RWPE1 (cell line): ENCODE data around the gene RAPGEF2.
"Not testable (repeated sequence)": the region's sequence is repeated elsewhere in the genome, so short reads cannot be mapped to it uniquely, and the experiment has no call there.

ENCODE experiments used
- CTCF ChIA-PET: fragments of 350-600 bp; sonication (Branson Sonifier 250); formaldehyde crosslinking; extraction: SDS; loops from one replicate; lab custom pipeline; 2021; lab: Yijun Ruan, JAX
- POLR2A ChIA-PET: fragments of 400-600 bp; formaldehyde crosslinking; extraction: SDS; loops from one replicate; lab custom pipeline; 2020; ENCODE audit warnings: antibody characterized with exemption; ENCODE audit not compliant: low non-redundant PET; lab: Yijun Ruan, JAX
- DNase-seq: peaks from one replicate; pipeline ENCODE4 v3.0.0; 2012; ENCODE audit warnings: low spot score
- H3K27ac ChIP-seq: fragments of 450-650 bp; 2 replicates; pipeline ENCODE4 v1.5.1; 2017
- TF ChIP-seq, protein P1 (sequence below): fragments of 450-650 bp; conservative IDR thresholded peaks from 2 replicates; pipeline ENCODE4 v1.5.1; 2017; ENCODE audit warnings: low read depth, mild to moderate bottlenecking

Gene RAPGEF2

DNA sequence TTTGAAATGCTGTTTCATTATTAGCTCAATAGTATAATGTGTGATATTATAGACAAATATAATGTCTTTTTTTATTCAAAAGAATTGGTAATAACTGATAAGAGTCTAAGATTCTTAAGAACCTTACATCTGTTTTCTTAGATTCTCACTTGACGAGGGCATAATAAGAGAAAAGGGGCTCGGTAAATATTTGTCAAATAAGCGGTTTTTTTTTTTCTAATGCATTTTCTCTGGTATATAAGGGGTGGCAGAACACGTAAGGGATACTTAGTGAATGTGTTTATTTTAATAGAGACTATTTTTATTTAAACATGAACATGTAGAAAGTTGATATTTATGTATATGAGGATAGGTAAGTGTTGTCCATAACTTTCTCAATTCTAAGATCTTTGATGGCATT lies 200.6 kb downstream of the RAPGEF2 start:
- DNase-seq, result no peak
- ChIA-PET CTCF (no interaction called here), POLR2A (no interaction called here)
- no peak overlapping the region for H3K27ac ChIP-seq
- TF ChIP-seq, protein P1, sequence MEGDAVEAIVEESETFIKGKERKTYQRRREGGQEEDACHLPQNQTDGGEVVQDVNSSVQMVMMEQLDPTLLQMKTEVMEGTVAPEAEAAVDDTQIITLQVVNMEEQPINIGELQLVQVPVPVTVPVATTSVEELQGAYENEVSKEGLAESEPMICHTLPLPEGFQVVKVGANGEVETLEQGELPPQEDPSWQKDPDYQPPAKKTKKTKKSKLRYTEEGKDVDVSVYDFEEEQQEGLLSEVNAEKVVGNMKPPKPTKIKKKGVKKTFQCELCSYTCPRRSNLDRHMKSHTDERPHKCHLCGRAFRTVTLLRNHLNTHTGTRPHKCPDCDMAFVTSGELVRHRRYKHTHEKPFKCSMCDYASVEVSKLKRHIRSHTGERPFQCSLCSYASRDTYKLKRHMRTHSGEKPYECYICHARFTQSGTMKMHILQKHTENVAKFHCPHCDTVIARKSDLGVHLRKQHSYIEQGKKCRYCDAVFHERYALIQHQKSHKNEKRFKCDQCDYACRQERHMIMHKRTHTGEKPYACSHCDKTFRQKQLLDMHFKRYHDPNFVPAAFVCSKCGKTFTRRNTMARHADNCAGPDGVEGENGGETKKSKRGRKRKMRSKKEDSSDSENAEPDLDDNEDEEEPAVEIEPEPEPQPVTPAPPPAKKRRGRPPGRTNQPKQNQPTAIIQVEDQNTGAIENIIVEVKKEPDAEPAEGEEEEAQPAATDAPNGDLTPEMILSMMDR, result no peak

GRCh38 chr4:159305129-159305528 lies 202.2 kb downstream of the RAPGEF2 start:
- no peak overlapping the region for H3K27ac ChIP-seq
- TF ChIP-seq, protein P1, result no peak
- no peak for DNase-seq
- ChIA-PET POLR2A (no interaction called here), CTCF (interaction anchor here (0.7 kb wide), 1 partner anchor 28 kb away, joined by 5 read pairs; no protein-coding TSS in a partner anchor)

- ChIA-PET POLR2A (no interaction called here), CTCF (no interaction called here)
- DNase-seq, result no peak
- TF ChIP-seq, protein P1, result no peak
- H3K27ac ChIP-seq, result no peak overlapping the region
Measured at GRCh38 chr4:159307929-159308328, 205.1 kb downstream of the RAPGEF2 start.

- TF ChIP-seq, protein P1, result no peak
Measured at GRCh38 chr4:159308566-159309340, 205.9 kb downstream of the RAPGEF2 start.

DNA sequence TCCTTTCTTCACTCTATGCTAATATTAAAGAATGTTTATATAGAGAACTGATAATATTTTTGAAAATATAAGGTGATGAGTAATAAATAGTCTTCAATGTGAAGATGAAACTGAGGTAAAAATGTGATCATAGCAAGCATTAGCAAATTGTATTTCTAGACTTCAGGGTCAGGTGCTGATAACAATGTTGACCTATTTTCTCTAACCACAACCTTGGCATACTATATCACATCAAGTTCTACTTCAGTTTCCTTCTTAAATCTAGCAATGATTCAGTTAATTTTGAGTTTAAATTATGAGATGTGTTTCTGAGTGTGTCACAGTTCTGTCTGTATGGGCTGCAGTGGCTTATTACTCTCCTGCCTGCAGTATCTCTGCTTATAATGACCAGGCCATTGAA lies 209.4 kb downstream of the RAPGEF2 start:
- ChIA-PET CTCF (no interaction called here), POLR2A (no interaction called here)
- TF ChIP-seq, protein P1, result no peak
- no peak for DNase-seq
- H3K27ac ChIP-seq, result no peak overlapping the region

More at GRCh38 chr4:159308566-159309340, 205.9 kb downstream of the RAPGEF2 start:
- DNase-seq, result peak; percentile 41
- CTCF ChIA-PET, result no interaction called here
- H3K27ac ChIP-seq, result no peak overlapping the region
- POLR2A ChIA-PET, result no interaction called here

- CTCF ChIA-PET, result interaction anchor here (0.6 kb wide), 1 partner anchor 105 kb away, joined by 3 read pairs; no protein-coding TSS in a partner anchor
- H3K27ac ChIP-seq, POLR2A ChIA-PET, DNase-seq: not testable (repeated sequence)
- TF ChIP-seq, protein P1, result peak; percentile 25; the same call in 1 of the 2 replicates
Measured at GRCh38 chr4:159315879-159316278, 213.0 kb downstream of the RAPGEF2 start.
